ENCODE data around the gene MED17. TPM values are rescaled to one million over a fixed set of nuclear protein-coding genes. Genes with fewer than 3 reads are reported as not detected.
A peak's percentile ranks its signal among the peaks of the same experiment; 100 is the strongest.

Gene MED17
- polyA plus RNA-seq, 4 donors, result 36.7 to 51.1 (median 45.1) TPM

DNA sequence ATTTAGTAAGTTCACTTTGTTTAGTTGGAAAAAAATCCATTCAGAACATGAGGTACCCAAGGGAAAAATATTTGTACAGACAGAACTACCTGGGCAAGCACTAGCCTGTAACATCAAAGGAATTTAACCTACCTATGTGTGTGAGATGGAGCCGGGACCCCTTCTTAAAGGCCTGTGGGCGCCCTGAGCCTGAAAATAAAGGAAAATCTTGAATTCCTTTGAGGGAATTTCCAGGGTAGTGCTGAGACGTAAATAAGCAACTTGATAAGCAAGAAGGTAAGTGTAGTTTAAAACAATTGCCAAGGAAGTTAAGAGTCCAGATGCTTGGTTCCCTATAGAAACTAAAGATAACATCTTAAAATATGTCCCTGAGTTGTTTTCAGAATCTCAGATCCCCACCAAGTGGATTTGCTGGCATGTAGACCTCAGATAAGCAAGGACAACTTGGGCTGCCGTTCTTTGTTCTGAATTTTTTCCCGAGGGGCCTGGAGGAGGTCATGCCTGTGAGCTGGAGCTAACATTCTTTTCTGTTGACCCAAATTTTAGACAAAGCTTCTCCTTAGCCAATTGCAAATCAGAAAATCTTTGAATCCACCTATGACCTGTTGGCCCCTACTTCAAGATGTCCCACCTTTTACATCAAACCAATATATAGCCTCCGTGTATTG lies 31.0 kb downstream of the MED17 start:
- no peak for DNase-seq (ENCODE audit: low read depth in 4 of 4, low spot score in 3 of 4)

DNA sequence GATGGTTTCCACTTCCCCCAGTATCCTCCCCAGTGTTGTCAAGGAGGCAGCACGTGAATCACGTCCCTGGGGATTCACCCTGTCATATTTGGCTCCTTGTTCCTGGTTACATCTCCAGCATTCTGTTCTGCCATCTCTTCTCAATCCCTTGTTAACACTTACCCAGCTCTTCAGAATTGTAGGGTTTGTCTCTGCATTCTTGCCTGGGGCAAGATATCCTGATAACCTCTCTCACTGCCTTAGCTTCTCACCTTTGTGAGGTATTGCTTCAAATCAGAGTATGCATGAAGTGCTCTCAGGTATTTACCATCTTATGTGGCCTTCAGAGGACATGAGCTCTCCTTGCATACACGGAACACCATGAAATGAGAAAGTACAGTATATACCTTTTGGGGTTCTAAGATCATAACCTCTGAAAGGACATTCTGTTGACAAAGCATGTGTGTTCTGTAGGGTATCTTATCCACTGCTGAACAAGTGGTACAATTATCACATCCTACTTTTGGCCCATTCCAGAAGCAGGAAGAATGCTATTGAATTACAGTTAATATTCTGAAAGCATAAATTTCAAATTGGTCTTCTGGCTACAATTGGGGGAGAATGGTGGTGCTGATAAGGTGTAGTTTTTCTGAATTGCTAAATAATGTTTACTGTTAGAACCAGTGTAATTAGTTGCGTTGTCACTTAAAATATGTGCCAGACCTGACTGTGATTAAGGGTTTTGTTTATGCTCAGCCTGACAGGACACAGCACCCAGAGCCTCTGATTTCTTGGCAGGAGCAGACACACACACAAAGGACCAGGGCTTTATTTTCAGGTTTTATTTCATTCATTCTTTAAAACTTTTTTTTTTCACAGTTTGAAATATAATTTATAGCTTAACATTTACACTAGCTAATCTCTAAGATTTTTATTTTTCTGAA lies 33.6 kb downstream of the MED17 start:
- no peak for DNase-seq (ENCODE audit: low read depth in 4 of 4, low spot score in 3 of 4)

DNA sequence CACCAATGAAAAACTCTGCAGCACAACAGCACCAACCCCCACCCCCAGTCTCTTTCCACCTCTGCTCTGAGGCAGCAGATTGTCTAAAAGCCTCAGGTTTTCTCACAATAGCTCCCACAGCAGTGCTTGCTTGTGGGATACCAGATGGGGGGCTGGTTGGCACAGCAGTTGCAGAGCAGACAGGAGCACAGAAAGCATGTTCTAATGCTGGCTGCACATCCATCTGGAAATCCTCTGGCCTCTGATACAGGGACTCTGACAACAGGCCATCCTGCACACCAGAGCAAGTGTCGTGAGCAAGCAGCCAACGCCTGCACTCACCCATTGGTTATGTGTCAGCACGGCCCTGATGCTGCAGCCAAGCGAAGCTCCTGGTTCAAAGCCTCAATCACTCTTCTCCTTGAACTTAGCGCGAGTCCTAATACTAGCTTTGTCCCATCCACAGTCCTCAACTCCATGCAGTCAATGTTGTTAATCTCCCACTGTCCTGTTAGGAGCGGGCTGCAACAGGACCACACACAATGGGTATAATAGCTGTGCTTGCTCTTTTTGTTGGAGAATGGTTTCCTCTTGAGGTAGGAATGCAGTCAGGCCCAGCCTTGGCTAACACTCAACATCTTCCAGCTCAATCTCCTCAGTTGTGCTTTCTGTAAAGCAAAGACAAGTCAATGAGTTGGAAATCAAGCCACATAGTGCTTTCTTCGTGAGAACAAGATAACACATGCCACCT lies 36.0 kb downstream of the MED17 start:
- no peak for DNase-seq (ENCODE audit: low read depth in 4 of 4, low spot score in 3 of 4)

DNA sequence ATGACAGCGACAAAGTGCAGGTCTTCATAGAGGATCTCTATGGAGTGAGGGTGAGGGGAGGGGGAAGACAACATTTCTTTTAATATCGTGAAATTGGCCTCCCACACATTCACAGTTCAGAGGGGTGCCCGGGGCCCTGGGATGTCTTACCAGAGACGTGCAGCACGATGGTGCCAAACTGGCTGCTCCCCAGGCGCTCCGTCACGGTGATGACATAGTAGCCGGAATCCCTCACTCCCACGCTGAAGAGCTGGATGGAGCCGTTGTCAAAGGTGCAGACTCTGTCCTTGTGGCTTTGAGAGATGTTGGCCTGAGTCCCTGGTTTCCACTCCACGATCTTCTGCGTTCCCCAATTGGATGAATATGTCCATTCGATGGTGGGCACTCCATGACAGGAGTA lies 36.8 kb downstream of the MED17 start:
- DNase-seq (ENCODE audit: low read depth in 4 of 4, low spot score in 3 of 4), result no peak

DNA sequence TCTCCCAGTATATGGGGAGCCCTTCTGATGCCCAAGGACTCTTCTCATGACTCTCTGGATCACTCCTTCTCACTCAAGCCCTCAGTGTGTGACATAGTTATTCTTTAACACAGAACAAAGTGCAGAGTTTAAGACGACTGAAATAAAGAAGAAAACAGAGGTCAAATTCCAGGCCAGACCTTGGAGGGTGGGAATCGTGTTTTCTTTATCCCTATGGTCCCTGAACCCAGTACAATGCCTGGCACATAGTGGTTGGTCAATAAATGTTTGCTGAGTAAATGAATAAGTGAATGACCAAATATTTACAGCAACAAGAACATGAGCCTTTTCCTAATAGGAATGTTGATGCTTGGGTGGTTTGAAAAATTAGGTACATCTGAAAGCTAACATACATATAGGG lies 37.5 kb downstream of the MED17 start:
- peak in 1 of 4 donors; percentile 7 for DNase-seq (ENCODE audit: low read depth in 4 of 4, low spot score in 3 of 4)

DNA sequence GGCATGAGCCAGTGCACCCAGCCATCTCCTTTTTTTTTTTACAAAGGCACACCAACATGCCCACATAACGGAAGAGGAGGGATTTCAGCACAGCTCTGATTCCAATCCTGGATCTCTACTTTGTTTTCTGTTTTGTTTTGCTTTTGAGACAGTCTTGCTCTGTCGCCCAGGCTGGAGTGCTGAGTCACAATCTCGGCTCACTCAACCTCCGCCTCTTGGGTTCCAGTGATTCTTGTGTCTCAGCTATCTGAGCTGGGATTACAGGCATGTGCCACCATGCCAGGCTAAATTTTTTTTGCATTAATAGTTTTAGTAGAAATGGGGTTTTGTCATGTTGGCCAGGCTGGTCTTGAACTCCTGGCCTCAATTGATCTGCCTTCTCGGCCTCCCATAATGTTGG lies 38.3 kb downstream of the MED17 start:
- no peak for DNase-seq (ENCODE audit: low read depth in 4 of 4, low spot score in 3 of 4)

DNA sequence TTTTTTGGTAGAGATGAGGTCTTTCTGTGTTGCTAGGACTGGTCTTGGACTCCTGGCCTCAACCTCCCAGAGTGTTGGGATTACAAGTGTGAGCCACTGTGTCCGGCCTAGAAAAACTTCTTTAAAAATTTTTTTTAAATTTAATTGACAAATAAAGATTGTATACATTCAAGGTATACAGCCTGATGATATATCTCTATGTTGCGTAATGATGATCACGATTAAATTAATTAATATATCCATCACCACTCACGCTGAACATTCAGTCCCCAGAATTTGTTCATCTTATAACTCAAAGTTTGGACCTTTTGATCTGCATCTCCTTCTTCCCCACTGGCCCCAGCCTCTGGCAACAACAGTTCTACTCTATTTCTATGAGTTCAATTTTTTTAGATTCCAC lies 39.1 kb downstream of the MED17 start:
- no peak for DNase-seq (ENCODE audit: low read depth in 4 of 4, low spot score in 3 of 4)

DNA sequence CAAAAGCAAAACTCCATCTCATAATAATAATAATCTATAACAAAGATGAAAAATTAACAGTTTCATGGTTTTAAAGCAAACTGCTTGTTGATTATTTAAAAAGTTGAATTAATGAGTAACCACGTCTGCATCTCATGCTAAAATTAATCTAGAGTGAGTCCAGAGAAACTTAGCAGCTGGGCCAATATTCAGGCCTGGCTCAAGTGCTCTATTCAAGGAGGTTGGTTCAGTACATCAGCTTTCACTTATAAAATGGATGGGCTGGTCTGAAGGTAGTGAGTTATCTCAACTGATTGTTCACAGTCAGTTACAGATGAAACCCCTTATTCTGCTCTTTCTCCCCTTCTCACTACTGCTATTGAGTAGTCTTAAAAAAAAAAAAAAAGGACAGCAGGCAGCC lies 43.3 kb downstream of the MED17 start:
- DNase-seq (ENCODE audit: low read depth in 4 of 4, low spot score in 3 of 4), result no peak

DNA sequence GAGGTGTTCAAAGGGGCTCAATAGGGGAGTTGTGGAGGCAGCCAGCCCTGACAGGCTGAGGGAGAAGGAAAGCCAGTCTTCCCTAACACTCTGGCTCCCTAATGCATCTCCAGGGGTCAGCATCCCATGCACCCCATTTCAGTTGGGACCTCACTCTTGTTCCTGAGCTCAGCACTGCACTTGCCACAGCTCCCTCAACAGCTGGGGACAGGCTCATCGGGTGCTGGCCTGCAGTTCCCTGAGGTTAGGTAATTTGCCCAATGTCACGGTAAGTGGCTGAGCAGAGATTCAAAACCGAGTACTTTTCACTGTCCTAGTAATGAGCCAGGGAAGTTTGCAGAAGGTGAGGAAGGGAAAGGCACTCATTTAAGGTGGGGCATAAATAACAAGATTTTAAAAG lies 45.5 kb downstream of the MED17 start:
- DNase-seq (ENCODE audit: low read depth in 4 of 4, low spot score in 3 of 4), result no peak

DNA sequence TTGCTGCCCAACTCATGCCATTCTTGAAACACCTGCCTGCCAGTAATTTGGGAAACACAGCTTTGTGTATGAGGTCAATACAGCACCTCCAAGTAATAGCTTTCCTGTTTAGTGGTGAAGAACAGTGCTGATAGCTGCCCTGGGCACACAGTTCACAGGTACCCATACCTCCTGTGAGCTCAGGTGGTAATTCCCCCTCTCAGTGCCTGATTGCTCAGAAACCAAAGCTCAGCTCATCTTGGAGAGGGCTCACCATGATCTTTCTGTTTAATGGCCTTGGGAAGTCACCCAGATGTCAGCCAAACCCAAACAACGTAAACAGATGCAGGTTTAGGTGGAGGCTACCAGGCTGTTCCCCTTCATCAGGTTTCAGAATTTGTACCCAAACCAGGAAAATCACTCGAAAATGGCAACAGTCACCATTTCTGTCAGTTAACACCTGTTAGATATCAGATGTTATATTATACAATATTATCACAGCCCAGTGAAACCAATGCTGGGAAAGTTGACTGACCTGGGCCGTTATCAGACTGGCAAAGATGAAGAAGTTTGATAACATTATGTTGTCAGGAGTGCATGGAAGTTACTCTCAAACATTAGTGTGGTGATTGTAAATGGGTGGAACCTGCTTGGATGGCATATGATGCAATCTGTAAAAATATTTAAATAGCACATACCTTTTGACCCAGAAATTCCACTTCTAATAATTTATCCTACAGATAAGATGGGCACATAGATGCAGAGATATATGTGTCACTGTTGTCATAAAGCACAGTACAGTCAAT lies 47.5 kb downstream of the MED17 start:
- DNase-seq (ENCODE audit: low read depth in 4 of 4, low spot score in 3 of 4), result no peak

DNA sequence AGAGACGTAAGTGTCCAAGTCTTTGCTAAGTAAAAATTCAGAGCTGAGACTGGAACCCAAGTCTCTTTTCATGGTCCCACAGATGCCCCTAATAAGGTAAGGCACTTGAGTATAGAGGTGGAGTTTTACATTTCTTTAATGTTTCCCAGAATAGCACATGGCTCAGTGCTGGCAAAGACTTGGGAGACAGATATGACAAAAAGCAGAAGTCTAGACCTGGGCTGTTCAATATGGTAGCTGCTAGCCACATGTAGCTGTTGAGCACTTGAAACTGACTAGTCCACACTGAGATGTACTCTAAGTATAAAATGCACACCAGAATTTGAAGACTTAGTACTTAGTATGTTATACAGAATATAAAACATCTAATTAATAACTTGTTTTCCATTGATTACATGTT lies 48.7 kb downstream of the MED17 start:
- no peak for DNase-seq (ENCODE audit: low read depth in 4 of 4, low spot score in 3 of 4)

DNA sequence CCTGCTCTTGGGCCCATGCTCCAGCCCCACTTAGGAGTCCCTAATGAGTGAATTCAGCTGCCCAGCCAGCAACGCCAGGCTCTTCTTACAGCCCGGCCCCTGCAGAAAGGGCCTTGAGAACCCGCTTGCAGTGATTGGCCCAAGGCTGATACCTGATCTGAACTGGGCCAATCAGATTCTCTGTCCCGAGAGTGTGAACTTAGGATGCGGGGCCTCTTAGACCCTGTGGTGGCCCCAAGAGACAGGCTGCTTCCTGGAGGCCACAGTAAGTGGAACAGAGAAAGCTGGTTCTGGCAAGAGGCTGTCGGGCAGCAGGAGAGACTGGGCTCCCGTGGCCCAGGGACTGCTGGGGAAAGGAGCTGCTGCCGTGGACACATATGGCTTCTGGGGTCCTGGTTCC lies 54.9 kb downstream of the MED17 start:
- no peak for DNase-seq (ENCODE audit: low read depth in 4 of 4, low spot score in 3 of 4)

DNA sequence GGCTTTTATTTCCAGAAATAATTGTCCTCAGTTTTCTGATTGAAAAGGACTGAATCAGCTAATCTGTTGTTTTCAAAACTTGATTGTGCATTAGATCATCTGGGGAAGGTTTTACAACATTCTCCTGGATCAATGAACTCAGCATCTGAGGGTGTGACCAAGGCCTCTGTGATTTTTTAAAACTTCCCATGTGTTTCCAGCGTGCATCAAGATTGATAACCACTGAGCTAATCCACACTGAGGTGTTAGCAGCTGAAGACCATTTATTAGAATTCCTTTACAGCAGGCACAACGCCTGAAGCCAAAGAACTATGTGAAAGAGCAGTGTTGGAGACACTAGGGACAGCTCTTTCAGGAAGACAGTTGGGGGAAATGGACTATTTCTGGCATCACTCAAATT lies 56.1 kb downstream of the MED17 start:
- DNase-seq (ENCODE audit: low read depth in 4 of 4, low spot score in 3 of 4), result no peak

DNA sequence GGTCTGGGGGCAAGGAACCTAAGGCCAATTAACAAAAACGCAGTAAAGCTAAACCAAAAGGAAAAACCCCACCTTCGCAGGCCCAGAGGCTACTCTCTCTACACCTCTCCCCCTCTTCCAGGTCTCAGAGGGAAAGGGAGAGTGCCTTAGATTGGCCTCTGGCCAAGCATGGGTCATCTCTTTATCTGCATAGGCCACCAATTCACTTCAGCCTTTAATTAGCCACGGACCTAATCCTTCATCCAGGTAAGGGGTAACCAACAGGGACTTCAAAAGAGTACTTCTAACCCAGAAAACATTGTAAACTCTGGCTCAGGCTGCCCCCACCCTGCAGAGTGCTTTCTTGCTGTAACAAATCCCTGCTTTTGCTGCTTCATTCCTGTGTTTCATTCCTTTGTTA lies 56.9 kb downstream of the MED17 start:
- DNase-seq (ENCODE audit: low read depth in 4 of 4, low spot score in 3 of 4), result no peak

DNA sequence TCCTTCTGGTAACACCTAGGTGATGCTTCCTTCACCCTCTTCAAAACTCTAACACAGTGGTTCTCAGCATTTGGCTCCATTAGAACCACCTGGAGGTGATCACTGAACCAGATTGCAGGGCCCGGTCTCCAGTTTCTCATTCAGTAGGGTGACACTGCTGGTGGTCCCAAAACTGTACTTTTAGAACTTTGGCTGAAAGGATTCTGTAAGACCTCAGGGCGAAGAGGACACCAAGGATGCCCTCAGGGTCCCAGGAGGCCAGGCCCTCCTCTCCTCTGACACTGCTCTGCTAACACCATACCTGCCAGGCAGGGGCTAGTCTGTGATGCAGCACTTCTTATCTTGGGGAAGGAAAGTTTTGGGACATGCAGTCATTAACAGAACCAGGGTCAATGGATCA lies 57.4 kb downstream of the MED17 start:
- no peak for DNase-seq (ENCODE audit: low read depth in 4 of 4, low spot score in 3 of 4)

DNA sequence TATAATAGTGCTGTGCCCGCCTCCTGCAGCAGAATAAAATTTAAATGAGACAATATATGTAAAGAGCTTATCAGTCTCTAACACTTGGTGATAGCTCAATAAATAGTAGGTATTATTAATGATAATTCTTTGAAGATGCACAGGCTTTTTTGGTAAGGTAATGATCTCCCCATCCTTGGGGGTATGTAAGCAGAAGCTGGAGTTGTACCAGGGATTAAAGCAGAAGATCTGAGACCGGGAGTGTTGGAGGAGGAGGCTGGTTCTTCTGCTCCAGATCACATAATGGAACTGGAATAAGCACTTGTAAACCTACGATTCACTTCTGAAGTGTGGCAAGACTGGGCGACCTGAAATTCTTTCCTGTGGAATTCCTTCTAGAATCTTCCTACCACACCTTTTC lies 58.0 kb downstream of the MED17 start:
- DNase-seq (ENCODE audit: low read depth in 4 of 4, low spot score in 3 of 4), result no peak

DNA sequence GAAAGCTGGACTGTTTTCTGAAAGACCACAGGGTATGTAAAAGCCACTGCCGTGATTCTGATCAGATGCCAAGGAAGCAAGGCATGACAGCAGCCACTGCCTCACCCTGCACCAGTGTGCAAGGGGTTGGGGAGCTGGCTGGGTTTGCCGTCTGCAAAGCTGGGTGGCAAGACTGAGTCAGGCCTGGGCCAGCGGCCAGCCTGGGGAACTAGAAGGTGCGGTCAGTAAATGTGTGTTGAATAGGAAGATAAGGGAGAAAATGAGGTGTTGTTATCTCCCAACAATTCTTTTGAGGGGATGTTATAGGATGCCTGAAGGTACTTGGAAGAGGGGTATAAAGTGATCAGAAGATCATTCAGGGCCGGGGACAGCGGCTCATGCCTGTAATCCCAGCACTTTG lies 58.4 kb downstream of the MED17 start:
- DNase-seq (ENCODE audit: low read depth in 4 of 4, low spot score in 3 of 4), result no peak

DNA sequence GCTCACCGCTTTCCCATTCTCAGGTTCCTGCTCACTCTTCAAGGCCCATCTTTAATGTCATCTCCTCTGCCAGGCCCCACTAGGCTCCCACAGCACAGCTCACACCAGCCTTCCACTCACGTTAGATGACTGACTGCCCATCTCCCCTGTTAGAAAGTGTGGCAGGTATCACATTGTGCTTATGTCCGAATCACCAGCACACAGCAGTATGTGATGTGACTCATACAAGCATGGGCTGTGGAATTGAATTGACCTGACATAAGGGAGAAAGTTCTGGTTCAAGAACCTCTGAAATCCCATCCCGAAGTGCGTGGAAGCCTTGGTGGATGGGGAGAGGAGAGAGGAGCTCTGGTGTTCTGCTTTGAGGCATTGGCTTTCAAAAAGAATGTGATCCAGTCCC lies 59.8 kb downstream of the MED17 start:
- DNase-seq (ENCODE audit: low read depth in 4 of 4, low spot score in 3 of 4), result no peak

DNA sequence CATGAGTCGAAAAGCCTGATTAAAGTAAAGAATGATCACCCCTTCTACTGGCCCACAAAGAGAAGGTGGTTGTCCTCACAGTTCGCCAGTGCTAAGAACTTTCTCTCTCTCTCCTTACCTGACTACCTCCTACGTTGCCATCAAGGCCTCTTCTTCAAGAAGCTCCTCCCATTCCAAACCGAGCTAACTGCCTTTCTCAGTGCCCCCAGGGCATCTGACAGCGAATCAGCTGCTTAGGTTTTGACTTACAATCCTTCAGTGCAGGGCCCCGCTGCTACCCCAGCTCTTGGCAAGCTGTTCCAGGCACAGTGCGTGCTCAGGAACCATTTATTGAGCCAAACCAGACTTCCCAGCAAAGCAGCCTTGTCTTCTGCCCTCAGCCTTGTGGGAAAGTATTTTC lies 60.5 kb downstream of the MED17 start:
- DNase-seq (ENCODE audit: low read depth in 4 of 4, low spot score in 3 of 4), result no peak

DNA sequence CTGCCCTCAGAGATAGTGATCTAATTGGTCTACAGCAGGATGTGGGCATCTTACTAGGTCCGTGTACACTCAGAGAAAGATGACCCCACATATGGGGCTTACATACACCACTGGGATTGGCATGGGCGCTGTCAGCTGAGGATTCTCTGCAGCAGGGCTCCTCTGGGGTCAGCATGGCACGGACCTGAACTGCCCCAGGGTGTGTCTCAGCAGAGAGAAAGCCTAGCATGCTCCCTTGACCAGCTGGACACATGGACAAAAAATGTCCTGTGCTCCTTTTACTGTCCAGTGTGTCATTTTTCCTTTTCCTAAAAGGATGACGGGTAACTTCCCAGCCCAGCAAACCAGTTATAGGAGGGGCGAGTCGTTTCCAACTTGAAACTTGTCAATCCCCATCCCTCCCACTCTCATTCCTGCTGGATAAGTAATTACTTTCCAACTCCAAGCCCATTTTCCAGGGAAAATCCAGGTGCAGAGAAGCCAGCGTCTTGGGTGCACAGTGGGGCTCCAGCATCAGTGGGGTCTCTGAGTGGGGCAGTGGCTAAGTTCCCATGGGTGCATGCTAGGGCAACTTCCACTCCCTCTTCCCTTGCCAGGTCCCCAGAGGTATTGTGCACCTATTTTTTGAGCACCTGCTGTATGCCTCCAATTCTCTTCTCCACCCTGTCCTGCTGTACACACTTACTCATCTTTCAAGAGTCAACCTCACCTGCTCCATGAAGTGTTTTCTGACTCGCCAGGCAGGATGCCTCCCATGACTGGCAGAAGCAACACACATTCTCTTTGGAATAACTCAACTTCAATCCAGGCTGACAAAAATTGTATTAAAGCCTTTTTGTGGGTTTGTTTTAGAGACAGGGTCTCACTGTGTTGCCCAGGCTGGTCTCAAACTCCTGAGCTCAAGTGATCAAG lies 61.4 kb downstream of the MED17 start:
- no peak for DNase-seq (ENCODE audit: low read depth in 4 of 4, low spot score in 3 of 4)

All from right renal pelvis (tissue), 4 donors.